Rectal smooth muscle tissue (tissue), 1 donor: Measurements from ENCODE around the gene PSENEN.

Source experiments
- H3K27ac ChIP-seq: one replicate; pipeline ENCODE4 v1.7.0; 2013; ENCODE audit warnings: low read depth, low read length, inconsistent platforms
- H3K27me3 ChIP-seq: one replicate; pipeline ENCODE4 v1.7.0; 2013; ENCODE audit warnings: low read length; ENCODE audit not compliant: control insufficient read depth, insufficient read depth
- H3K36me3 ChIP-seq: one replicate; pipeline ENCODE4 v1.7.0; 2013; ENCODE audit warnings: low read length; ENCODE audit not compliant: control insufficient read depth, insufficient read depth
- H3K4me1 ChIP-seq: one replicate; pipeline ENCODE4 v1.7.0; 2013; ENCODE audit warnings: low read length; ENCODE audit not compliant: control insufficient read depth, insufficient read depth
- H3K4me3 ChIP-seq: one replicate; pipeline ENCODE4 v1.7.0; 2013; ENCODE audit warnings: low read length
- H3K9ac ChIP-seq: one replicate; pipeline ENCODE4 v1.7.0; 2013; ENCODE audit warnings: low read length

Gene PSENEN

GRCh38 chr19:35752746-35753350 is 7.4 kb downstream of the PSENEN start:
- Histone ChIP-seq H3K4me3 (no peak overlapping the region), H3K27me3 (no peaks in the 10 kb centered on the region), H3K4me1 (peaks cover 19% of the 10 kb centered on the region), H3K27ac (no peak overlapping the region), H3K36me3 (peaks cover 18% of the 10 kb centered on the region), H3K9ac (no peak overlapping the region)

- peak overlapping the region; percentile 17 for H3K9ac ChIP-seq
- H3K27me3 ChIP-seq: no peaks in the 10 kb centered on the region
- H3K4me3 ChIP-seq: no peak overlapping the region
- H3K4me1 ChIP-seq: peaks cover 19% of the 10 kb centered on the region
- H3K27ac ChIP-seq: peak overlapping the region; percentile 99
- H3K36me3 ChIP-seq: peaks cover 18% of the 10 kb centered on the region
Observed at GRCh38 chr19:35753634-35754369, 8.4 kb downstream of the PSENEN start.

- peaks cover 18% of the 10 kb centered on the region for H3K36me3 ChIP-seq
- no peaks in the 10 kb centered on the region for H3K27me3 ChIP-seq
- H3K4me3 ChIP-seq: peak overlapping the region; percentile 60
- peak overlapping the region; percentile 17 for H3K9ac ChIP-seq
- peak overlapping the region; percentile 99 for H3K27ac ChIP-seq
- peaks cover 15% of the 10 kb centered on the region for H3K4me1 ChIP-seq
Observed at GRCh38 chr19:35754370-35755130, 9.1 kb downstream of the PSENEN start.

- peak overlapping the region; percentile 10 for H3K9ac ChIP-seq
- H3K4me1 ChIP-seq: peaks cover 13% of the 10 kb centered on the region
- H3K27ac ChIP-seq: peak overlapping the region; percentile 99
- peak overlapping the region; percentile 60 for H3K4me3 ChIP-seq
- peaks cover 18% of the 10 kb centered on the region for H3K36me3 ChIP-seq
- H3K27me3 ChIP-seq: no peaks in the 10 kb centered on the region
Observed at GRCh38 chr19:35755131-35755549, 9.7 kb downstream of the PSENEN start.

GRCh38 chr19:35755550-35756376 is 10.3 kb downstream of the PSENEN start:
- Histone ChIP-seq H3K4me1 (peaks cover 13% of the 10 kb centered on the region), H3K9ac (peak overlapping the region; percentile 84), H3K27me3 (no peaks in the 10 kb centered on the region), H3K4me3 (peak overlapping the region; percentile 61), H3K27ac (peak overlapping the region; percentile 99), H3K36me3 (peaks cover 18% of the 10 kb centered on the region)

GRCh38 chr19:35756377-35757230 is 11.2 kb downstream of the PSENEN start, which contains the start of gene HSPB6:
Gene HSPB6 (minus strand): TSS chr19:35757029. CDS start chr19:35757008, 21 bp downstream.
- peak within 1 kb of the TSS; percentile 99 for H3K27ac ChIP-seq
- H3K9ac ChIP-seq: peak within 1 kb of the TSS; percentile 84
- H3K27me3 ChIP-seq: no peaks in the 10 kb centered on the region
- H3K36me3 ChIP-seq: peaks cover 18% of the 10 kb centered on the region
- peak within 1 kb of the TSS; percentile 61 for H3K4me3 ChIP-seq
- peaks cover 13% of the 10 kb centered on the region for H3K4me1 ChIP-seq

GRCh38 chr19:35757231-35757748 is 11.8 kb downstream of the PSENEN start:
- peak overlapping the region; percentile 61 for H3K4me3 ChIP-seq
- peak overlapping the region; percentile 99 for H3K27ac ChIP-seq
- peaks cover 13% of the 10 kb centered on the region for H3K4me1 ChIP-seq
- no peaks in the 10 kb centered on the region for H3K27me3 ChIP-seq
- H3K9ac ChIP-seq: peak overlapping the region; percentile 84
- H3K36me3 ChIP-seq: peaks cover 16% of the 10 kb centered on the region

- H3K27me3 ChIP-seq: no peaks in the 10 kb centered on the region
- peaks cover 13% of the 10 kb centered on the region for H3K4me1 ChIP-seq
- H3K4me3 ChIP-seq: peak within 1 kb of the TSS; percentile 100
- peak within 1 kb of the TSS; percentile 99 for H3K27ac ChIP-seq
- H3K36me3 ChIP-seq: peaks cover 11% of the 10 kb centered on the region
- H3K9ac ChIP-seq: peak within 1 kb of the TSS; percentile 100
Observed at GRCh38 chr19:35757749-35758608, 12.5 kb downstream of the PSENEN start, which contains the start of gene PROSER3. Gene PROSER3 (plus strand): TSS chr19:35758176. CDS start chr19:35758216, 40 bp downstream.

GRCh38 chr19:35759697-35760096 is 14.2 kb downstream of the PSENEN start:
- H3K4me3 ChIP-seq: no peak overlapping the region
- H3K9ac ChIP-seq: no peak overlapping the region
- H3K27ac ChIP-seq: no peak overlapping the region
- H3K27me3 ChIP-seq: no peaks in the 10 kb centered on the region
- H3K4me1 ChIP-seq: peaks cover 7% of the 10 kb centered on the region
- no peaks in the 10 kb centered on the region for H3K36me3 ChIP-seq

GRCh38 chr19:35760711-35761349 is 15.4 kb downstream of the PSENEN start:
- H3K27me3 ChIP-seq: no peaks in the 10 kb centered on the region
- H3K9ac ChIP-seq: no peak overlapping the region
- no peak overlapping the region for H3K4me3 ChIP-seq
- H3K4me1 ChIP-seq: peaks cover 2% of the 10 kb centered on the region
- H3K27ac ChIP-seq: no peak overlapping the region
- H3K36me3 ChIP-seq: no peaks in the 10 kb centered on the region
